Hepatocyte (in vitro differentiated cells): Measurements from ENCODE around the gene DIS3.

Source experiments
- EZH2 ChIP-seq: fragments of 200-600 bp; sonication (generic); IDR thresholded peaks from 2 replicates; pipeline ENCODE4 v1.6.1; 2016; ENCODE audit warnings: antibody characterized with exemption, mild to moderate bottlenecking, borderline replicate concordance
- EZH2phosphoT487 ChIP-seq: fragments of 200-600 bp; sonication (generic); IDR thresholded peaks from one replicate; pipeline ENCODE4 v1.6.1; 2018; ENCODE audit warnings: antibody characterized with exemption, mild to moderate bottlenecking, low read depth, moderate library complexity; ENCODE audit not compliant: unreplicated experiment, severe bottlenecking
- TF ChIP-seq, protein P1 (sequence below): fragments of 200-600 bp; sonication (generic); IDR thresholded peaks from 2 replicates; pipeline ENCODE4 v1.5.1; 2016; ENCODE audit warnings: antibody characterized with exemption, mild to moderate bottlenecking; ENCODE audit not compliant: poor library complexity

- TF ChIP-seq EZH2phosphoT487 (no peak), EZH2 (no peak)
- TF ChIP-seq, protein P1, sequence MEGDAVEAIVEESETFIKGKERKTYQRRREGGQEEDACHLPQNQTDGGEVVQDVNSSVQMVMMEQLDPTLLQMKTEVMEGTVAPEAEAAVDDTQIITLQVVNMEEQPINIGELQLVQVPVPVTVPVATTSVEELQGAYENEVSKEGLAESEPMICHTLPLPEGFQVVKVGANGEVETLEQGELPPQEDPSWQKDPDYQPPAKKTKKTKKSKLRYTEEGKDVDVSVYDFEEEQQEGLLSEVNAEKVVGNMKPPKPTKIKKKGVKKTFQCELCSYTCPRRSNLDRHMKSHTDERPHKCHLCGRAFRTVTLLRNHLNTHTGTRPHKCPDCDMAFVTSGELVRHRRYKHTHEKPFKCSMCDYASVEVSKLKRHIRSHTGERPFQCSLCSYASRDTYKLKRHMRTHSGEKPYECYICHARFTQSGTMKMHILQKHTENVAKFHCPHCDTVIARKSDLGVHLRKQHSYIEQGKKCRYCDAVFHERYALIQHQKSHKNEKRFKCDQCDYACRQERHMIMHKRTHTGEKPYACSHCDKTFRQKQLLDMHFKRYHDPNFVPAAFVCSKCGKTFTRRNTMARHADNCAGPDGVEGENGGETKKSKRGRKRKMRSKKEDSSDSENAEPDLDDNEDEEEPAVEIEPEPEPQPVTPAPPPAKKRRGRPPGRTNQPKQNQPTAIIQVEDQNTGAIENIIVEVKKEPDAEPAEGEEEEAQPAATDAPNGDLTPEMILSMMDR: no peak
These were observed 7.7 kb downstream of the DIS3 start for GRCh38 chr13:72774019-72774418.
